Cardiac septum (tissue), 1 donor: ENCODE results near the gene TNFRSF14. TPM values are rescaled to one million over a fixed set of nuclear protein-coding genes. Genes with fewer than 3 reads are reported as not detected.

ENCODE experiments used
- DNase-seq: peaks from one replicate; pipeline ENCODE4 v3.0.0-alpha.2; 2020; ENCODE audit warnings: low spot score
- intact Hi-C: fragments of 100-400 bp; cut with DNase I; formaldehyde crosslinking; loops from one replicate; pipeline ENCODE4 v1.14.0; 2022
- total RNA-seq: library from RNA; stranded (reverse); fragmentation: NEBNext Ultra II Directional; extraction: Animal tissue kit (Norgen Biotek cat#: 25700); gene quantifications from one replicate; pipeline ENCODE4 v1.2.1, GENCODE V29; 2021
- donor health status: DM: no; HTN: no; CAD: no.

TNFRSF14 gene
- total RNA-seq, 1 donor from 2014 or later = 13.8 TPM

GRCh38 chr1:2534687-2535441 lies 21.3 kb upstream of the TNFRSF14 start:
- DNase-seq = no peak
- intact Hi-C loops = no loop called here

GRCh38 chr1:2535455-2535854 lies 20.7 kb upstream of the TNFRSF14 start:
- no peak for DNase-seq
- intact Hi-C loops = no loop called here

- intact Hi-C loops = no loop called here
- no peak for DNase-seq
Measured at GRCh38 chr1:2535981-2536380, 20.2 kb upstream of the TNFRSF14 start.

GRCh38 chr1:2537784-2538115 lies 18.4 kb upstream of the TNFRSF14 start:
- intact Hi-C loops = no loop called here
- no peak for DNase-seq

GRCh38 chr1:2538376-2538775 lies 17.8 kb upstream of the TNFRSF14 start:
- no peak for DNase-seq
- intact Hi-C loops = no loop called here

- DNase-seq = no peak
- intact Hi-C loops = no loop called here
Measured at GRCh38 chr1:2538872-2539271, 17.3 kb upstream of the TNFRSF14 start.

- DNase-seq = no peak
- intact Hi-C loops = no loop called here
Measured at GRCh38 chr1:2539312-2539907, 16.8 kb upstream of the TNFRSF14 start.

- DNase-seq = no peak
- intact Hi-C loops = no loop called here
Measured at GRCh38 chr1:2540816-2541492, 15.2 kb upstream of the TNFRSF14 start.

GRCh38 chr1:2541619-2542245 lies 14.4 kb upstream of the TNFRSF14 start:
- intact Hi-C loops = no loop called here
- DNase-seq = no peak

GRCh38 chr1:2542246-2542915 lies 13.8 kb upstream of the TNFRSF14 start:
- intact Hi-C loops = no loop called here
- no peak for DNase-seq

- intact Hi-C loops = no loop called here
- no peak for DNase-seq
Measured at GRCh38 chr1:2543543-2544092, 12.6 kb upstream of the TNFRSF14 start.

GRCh38 chr1:2544093-2544874 lies 11.9 kb upstream of the TNFRSF14 start:
- DNase-seq = no peak

GRCh38 chr1:2544875-2545640 lies 11.1 kb upstream of the TNFRSF14 start:
- no peak for DNase-seq
- intact Hi-C loops = loop anchor here (5.0 kb wide), 1 partner anchor 348 kb away; no protein-coding TSS in a partner anchor

More at GRCh38 chr1:2544093-2544874, 11.9 kb upstream of the TNFRSF14 start:
- intact Hi-C loops = no loop called here

GRCh38 chr1:2545754-2546514 lies 10.2 kb upstream of the TNFRSF14 start:
- intact Hi-C loops = loop anchor here (5.0 kb wide), 1 partner anchor 349 kb away; no protein-coding TSS in a partner anchor

GRCh38 chr1:2546515-2547209 lies 9.5 kb upstream of the TNFRSF14 start:
- intact Hi-C loops = loop anchor here (1.0 to 5.0 kb wide), 2 partner anchors 16 to 349 kb away; partner anchors contain the start of gene HES5
- DNase-seq = peak; percentile 94

More at GRCh38 chr1:2545754-2546514, 10.2 kb upstream of the TNFRSF14 start:
- peak; percentile 96 for DNase-seq
